HUES48 (cell line): ENCODE data around the gene RPUSD1.

ENCODE experiments used
- H3K27ac ChIP-seq: one replicate; pipeline ENCODE4 v1.7.0; 2013; ENCODE audit warnings: low read depth, low read length, inconsistent platforms
- H3K27me3 ChIP-seq: 2 replicates; pipeline ENCODE4 v1.6.1; 2013; ENCODE audit warnings: mild to moderate bottlenecking, low read length; ENCODE audit not compliant: control insufficient read depth, insufficient read depth
- H3K36me3 ChIP-seq: 2 replicates; pipeline ENCODE4 v1.6.1; 2013; ENCODE audit warnings: low read length; ENCODE audit not compliant: control insufficient read depth, insufficient read depth
- H3K4me1 ChIP-seq: 2 replicates; pipeline ENCODE4 v1.6.1; 2013; ENCODE audit warnings: mild to moderate bottlenecking, low read length; ENCODE audit not compliant: control insufficient read depth, insufficient read depth
- H3K4me3 ChIP-seq: 2 replicates; pipeline ENCODE4 v1.5.1; 2013; ENCODE audit warnings: mild to moderate bottlenecking, low read depth, low read length
- H3K9ac ChIP-seq: 2 replicates; pipeline ENCODE4 v1.6.1; 2013; ENCODE audit warnings: mild to moderate bottlenecking, low read depth, low read length, moderate library complexity
- H3K9me3 ChIP-seq: 2 replicates; pipeline ENCODE4 v1.6.1; 2013; ENCODE audit warnings: low read length; ENCODE audit not compliant: control insufficient read depth, insufficient read depth

The RPUSD1 gene

GRCh38 chr16:740459-740763 lies 47.8 kb downstream of the RPUSD1 start:
- H3K4me3 ChIP-seq = peak overlapping the region; percentile 83
- no peaks in the 10 kb centered on the region for H3K4me1 ChIP-seq
- peaks cover 23% of the 10 kb centered on the region for H3K36me3 ChIP-seq
- peak overlapping the region; percentile 71; the same call in 1 of the 2 replicates for H3K9ac ChIP-seq
- H3K27ac ChIP-seq = peak overlapping the region; percentile 64
- no peaks in the 10 kb centered on the region for H3K9me3 ChIP-seq
- H3K27me3 ChIP-seq = no peaks in the 10 kb centered on the region

- Histone ChIP-seq H3K4me1 (no peaks in the 10 kb centered on the region), H3K9me3 (no peaks in the 10 kb centered on the region), H3K36me3 (peaks cover 23% of the 10 kb centered on the region), H3K27me3 (no peaks in the 10 kb centered on the region), H3K4me3 (peak overlapping the region; percentile 83), H3K27ac (no peak overlapping the region), H3K9ac (peak overlapping the region; percentile 71; the same call in 1 of the 2 replicates)
Observed at GRCh38 chr16:739560-740458, 48.4 kb downstream of the RPUSD1 start.

DNA sequence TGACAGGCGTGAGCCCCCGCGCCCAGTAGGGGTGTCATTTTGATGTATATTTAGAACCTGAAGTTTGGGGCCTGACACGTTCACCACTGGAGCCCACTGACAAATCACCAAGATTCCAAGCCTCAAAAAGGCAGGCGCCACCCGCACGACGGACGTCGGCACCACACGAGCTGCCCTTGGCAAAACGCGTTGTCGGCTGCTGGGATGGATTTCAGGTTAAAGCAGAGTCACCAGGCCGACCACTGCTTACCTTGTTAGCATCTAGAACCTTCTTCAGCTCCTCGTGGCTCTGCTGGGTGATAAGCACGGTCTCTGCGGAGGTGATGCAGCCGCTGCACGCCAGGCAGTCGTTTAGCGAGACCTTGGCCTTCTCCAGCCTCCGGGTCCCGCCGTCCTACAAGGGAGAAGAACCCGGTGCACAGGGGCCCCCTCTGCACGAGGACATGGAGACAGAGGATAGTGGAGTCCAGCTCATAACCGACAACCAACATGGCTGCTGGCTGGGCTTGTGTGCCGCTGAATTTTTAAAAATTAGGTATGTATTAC lies 51.2 kb downstream of the RPUSD1 start:
- no peaks in the 10 kb centered on the region for H3K9me3 ChIP-seq
- peaks cover 34% of the 10 kb centered on the region for H3K36me3 ChIP-seq
- no peak overlapping the region for H3K4me3 ChIP-seq
- no peaks in the 10 kb centered on the region for H3K27me3 ChIP-seq
- no peak overlapping the region for H3K27ac ChIP-seq
- H3K4me1 ChIP-seq = no peaks in the 10 kb centered on the region
- H3K9ac ChIP-seq = no peak overlapping the region

DNA sequence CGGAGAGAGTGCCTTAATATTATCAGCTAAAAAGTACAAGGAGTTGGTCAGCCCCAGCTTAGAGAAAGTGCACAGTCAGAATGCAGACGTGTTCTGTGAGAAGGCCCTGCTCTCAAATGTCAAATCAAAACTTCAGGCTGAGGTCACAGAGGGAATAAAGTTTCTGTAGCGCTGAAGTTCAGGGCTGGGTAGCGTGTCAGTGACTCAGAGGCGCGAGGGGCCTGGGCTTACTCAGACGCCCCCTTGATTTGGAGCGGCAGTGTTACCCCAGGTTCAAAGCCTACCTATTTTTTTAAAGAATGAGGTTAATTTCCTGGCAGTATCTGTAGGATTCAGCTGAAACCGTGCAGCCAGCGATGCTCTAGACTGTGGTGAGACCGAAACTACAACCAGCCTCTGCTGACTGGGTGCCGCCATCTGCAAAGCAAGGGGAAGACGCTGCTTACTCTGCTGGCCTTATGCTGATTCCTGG lies 52.2 kb downstream of the RPUSD1 start:
- Histone ChIP-seq H3K4me3 (no peak overlapping the region), H3K9me3 (no peaks in the 10 kb centered on the region), H3K27ac (no peak overlapping the region), H3K4me1 (no peaks in the 10 kb centered on the region), H3K36me3 (peaks cover 39% of the 10 kb centered on the region), H3K27me3 (no peaks in the 10 kb centered on the region), H3K9ac (no peak overlapping the region)

DNA sequence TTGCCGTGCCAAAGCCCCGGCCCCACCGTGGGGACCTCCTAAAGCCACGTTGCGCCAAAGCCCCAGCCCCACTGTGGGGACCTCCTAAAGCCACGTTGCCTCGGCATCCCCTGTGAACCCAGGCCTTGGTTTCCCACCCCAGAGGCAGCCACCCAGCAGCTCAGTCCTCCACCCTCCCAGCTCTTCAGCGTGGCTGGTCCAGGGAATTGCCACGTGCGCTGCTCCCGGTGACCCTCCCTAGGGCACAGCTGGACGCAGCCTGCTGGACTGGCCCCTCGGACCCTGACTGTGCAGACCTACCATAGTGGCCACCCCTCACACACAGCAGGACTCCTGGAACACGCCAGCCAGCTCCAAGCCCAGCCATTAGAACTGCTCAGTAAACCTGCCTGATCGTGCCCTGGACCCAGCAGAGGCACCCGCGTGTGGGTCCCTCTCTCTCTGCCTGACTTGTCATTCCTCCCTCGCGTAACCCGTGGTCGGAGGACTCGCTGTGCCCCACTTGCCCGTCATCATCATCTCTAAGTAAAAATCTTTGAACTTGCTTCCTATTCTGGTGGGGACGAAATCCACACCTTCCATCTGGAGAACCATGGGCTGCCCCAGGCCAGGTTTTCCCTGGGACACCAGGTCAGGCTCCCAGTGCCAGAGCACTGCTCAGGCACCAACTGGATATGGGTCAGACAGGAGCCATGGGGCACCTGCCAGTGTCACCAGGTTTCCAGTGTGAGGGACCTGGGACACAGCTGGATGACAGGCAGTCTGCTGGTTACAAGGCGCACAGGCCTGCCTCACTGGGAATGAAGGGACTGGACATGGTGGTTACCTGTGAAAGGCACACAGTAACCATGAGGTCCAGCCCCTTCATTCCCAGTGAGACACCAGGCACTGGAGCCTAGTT lies 53.0 kb downstream of the RPUSD1 start:
- no peak overlapping the region for H3K27ac ChIP-seq
- no peaks in the 10 kb centered on the region for H3K4me1 ChIP-seq
- H3K27me3 ChIP-seq = no peaks in the 10 kb centered on the region
- H3K9me3 ChIP-seq = no peaks in the 10 kb centered on the region
- no peak overlapping the region for H3K4me3 ChIP-seq
- peaks cover 46% of the 10 kb centered on the region for H3K36me3 ChIP-seq
- H3K9ac ChIP-seq = no peak overlapping the region
